T-helper 22 cell (primary cell): Measurements from ENCODE around the gene DST.
"Not testable (repeated sequence)": the region's sequence is repeated elsewhere in the genome, so short reads cannot be mapped to it uniquely, and the experiment has no call there.

Source experiments
- DNase-seq: peaks from one replicate; pipeline ENCODE4 v3.0.0-alpha.2; 2020; ENCODE audit warnings: low read depth

DST gene

DNA sequence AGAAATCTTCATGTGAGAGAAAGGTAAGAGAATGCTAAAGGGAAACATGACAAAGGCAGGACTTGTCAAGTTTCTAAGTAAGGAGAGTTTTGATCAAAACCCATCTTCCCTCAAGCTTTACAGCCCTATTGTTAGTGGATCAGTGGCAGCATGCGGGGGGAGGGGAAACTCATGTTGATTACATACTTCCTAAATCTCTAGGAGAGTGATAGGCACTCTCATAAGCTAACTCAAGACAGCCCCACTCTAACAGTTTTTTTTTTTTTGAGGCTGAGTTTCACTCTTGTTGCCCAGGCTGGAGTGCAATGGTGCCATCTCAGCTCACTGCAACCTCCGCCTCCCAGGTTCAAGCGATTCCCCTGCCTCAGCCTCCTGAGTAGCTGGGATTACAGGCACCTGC, 18.6 kb upstream of the DST start:
- not testable (repeated sequence) for DNase-seq

GRCh38 chr6:56660381-56660730, 17.7 kb upstream of the DST start:
- DNase-seq: no peak

DNA sequence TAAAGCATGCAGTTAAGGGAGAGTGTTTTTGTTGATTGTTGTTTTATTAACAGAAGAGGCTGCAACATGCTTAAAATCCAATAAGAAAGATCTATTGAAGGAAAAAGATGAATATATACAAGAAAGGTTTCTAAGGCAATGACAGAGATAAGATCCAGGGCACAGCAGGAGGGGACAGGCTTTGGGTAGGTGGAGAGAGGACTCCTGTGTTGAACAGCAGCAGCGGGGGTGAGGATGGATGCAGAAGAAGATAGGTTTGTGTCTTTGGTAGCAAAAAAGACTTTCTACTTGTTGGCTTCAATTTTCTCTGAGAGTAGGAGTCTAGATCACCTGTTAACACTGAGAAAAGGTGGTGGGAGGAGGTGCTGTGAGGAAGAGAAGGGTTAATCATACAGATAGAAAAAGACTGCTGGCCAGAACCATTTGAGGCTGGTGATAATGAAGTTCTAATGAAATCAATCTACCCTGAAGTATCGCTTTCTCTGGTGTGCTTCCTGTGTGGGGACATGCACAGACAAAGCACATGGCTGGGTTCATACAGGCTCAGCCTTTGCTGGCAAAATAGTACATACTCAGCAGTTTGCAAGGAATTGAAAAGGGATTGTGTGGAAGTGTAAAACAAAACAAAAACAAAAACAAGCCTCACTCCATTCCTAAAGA, 17.2 kb upstream of the DST start:
- no peak for DNase-seq

DNA sequence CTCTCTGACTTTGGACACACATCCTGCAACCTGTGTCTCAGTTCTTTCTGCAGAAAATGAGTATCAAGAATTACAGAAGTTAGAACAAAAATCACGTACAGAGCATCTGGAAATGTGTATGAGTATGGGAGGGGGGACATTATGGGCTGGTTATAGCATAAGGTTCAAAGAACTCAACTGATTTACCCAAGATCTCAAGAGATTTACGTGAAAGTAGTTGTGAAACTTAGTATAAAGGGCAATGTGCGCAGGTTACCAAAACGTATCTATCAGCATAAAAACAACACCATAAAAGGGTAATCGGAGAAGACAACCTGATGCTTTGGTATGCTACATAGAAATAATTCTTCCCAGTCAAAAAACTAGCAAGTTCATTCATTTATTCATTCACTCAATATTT, 15.6 kb upstream of the DST start:
- no peak for DNase-seq

- no peak for DNase-seq
Measured at GRCh38 chr6:56657354-56657753, 14.7 kb upstream of the DST start.

- DNase-seq: no peak
Measured at GRCh38 chr6:56656466-56656865, 13.8 kb upstream of the DST start.

DNA sequence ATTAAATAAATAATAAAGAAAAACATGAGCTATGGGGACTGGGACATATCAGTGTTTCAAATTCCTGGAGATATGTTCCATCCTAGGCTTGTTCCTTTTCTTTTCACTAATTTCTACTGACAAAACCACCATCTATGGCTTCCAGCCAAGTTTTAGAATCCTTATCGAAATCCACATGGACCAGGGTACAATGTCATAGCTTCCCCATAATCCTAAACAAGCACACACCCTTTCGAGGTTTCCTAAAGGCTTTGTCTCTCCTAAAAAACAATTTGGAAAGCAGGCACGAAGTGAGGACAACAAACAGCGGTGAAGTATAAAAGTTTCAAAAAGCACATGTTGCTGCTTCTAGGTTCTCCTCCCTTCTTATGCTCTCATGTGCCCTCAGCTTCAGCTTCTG, 13.3 kb upstream of the DST start:
- DNase-seq: no peak

DNA sequence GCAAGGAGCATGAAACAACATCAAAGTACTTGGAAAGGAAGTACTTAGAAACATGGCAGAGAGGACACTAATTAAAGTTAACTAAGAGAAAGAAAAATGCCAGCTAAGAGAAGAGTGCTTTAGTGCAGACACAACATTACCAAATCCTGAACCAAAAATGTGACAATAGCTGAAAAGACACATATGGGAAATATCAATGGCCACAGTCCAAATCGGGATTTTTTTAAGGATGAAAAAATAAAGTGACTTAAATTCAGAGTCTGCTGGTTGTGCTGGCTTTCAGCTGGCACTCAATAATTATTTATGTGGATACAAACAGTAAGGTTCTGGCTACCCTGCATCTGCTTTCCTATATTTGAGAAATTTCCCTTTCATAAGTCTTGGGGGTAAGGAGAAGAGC, 12.6 kb upstream of the DST start:
- no peak for DNase-seq

- DNase-seq: no peak
Measured at GRCh38 chr6:56652994-56653393, 10.3 kb upstream of the DST start.

DNA sequence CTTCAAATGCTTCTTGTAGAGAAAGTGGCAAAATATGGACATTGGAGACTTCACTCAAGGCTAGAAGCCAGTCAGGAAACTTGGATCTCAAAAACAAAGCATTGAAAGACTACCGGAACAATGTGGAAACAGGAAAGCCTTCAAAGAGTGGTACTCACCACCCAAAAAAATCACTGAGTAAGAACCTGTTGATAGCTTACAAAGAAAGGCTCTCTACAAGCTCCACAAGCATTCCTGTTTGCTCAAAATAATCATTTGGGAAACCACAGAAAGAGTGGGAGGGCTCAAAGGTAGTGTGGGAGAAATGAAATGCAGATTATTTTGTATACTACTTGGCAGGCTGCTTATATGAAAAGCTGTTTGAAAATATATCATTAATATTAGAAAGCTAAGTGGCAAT, 9.5 kb upstream of the DST start:
- no peak for DNase-seq

DNA sequence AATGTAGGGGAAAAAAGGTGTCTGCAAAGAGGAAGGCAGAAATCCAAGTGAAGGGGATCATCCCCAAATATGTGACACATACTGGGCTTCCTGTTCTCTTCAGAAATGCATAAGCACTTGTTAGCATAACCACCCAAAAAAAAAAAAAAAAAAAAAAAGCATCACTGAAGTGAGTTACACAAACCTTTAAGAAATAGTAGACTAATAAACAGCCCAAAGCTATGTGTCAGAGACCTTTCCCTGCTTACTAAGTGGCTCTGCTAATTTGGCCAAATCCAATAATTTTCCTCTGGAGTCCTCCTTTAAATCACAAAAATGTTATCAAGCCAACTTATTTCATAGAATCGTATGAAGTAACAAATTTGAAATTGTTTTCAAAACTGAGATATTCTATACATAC, 7.5 kb upstream of the DST start:
- no peak for DNase-seq

DNA sequence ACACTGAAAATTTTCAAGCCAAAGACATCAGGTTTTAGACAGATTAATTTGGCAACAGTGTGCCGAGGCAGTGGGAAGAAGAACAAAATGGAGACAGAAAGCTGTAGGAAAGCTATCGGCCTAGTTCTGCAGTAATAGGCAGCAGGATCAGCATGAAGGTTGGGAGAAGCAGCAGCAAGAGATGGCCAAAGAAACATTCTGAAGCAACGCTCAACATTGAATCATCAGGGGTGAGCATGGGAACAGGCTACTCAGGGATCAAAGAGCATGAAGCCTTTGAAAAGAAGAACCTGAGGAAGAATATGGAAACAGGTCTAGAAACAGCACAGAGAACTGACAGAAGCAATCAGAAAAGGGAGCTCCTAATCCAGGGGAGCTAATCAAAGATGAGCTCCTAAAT, 7.1 kb upstream of the DST start:
- DNase-seq: no peak

- no peak for DNase-seq
Measured at GRCh38 chr6:56649053-56649769, 6.5 kb upstream of the DST start.

- no peak for DNase-seq
Measured at GRCh38 chr6:56647172-56647762, 4.6 kb upstream of the DST start.

DNA sequence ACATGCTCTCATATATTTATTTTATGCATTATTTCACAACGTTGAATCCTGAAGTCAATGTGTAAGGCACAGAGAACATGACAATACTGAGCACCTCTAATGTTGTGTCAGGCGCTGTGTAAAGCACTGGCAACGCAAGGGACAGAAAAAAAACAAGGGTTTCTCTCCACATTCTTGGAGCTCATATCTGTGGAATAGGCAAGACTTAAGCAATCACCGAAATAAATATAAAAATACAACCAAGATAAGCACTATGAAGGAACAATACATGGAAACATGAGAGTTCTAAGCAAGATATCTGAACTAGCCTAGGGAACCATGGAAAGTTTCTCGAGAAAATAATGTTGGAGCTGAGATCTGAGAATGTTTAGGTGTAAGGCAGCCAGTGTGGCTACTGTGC, 1.7 kb upstream of the DST start:
- DNase-seq: no peak

- no peak for DNase-seq
Measured at GRCh38 chr6:56643379-56644089, 845 bp upstream of the DST start.

DNA sequence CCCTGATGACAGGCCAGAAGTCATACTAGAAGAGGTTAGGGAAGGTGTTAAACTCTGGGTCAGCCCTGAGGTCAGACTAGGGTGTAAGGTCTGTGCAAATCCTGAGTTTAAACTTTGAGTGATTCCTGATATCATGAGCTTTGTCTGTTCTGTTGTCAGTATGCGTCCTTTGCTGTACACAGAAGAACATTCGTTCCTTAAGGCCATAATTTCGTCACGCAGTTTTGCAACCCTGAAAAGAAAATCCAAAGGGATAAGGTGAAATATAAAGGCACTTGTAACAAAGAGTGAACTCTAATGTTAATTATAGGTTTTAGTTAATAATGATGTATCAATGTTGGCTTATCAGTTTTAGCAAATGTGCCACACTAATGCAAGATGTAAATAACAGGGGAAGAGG, 2.3 kb downstream of the DST start:
- DNase-seq: no peak

GRCh38 chr6:56638760-56639159, 3.9 kb downstream of the DST start:
- DNase-seq: no peak

- DNase-seq: no peak
Measured at GRCh38 chr6:56637640-56638039, 5.0 kb downstream of the DST start.

DNA sequence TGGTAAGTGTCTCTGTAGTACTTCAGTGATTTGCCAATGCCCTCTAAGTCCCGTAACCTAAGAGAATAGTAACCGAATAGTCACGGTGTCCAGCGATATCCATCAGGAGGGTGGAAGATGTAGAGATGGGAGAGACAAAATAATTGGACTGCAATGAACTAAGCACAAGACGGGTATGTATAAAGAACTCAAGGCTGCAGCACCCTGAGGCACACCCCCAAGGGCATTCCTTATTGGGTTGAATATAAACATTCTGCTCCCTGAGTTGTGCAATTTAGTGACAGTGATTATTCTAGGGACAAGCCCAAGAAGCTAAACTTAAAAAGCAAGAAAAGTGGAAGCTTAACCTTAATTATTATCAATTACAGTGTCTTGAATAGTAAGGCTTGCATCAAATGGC, 14.6 kb downstream of the DST start:
- no peak for DNase-seq

DNA sequence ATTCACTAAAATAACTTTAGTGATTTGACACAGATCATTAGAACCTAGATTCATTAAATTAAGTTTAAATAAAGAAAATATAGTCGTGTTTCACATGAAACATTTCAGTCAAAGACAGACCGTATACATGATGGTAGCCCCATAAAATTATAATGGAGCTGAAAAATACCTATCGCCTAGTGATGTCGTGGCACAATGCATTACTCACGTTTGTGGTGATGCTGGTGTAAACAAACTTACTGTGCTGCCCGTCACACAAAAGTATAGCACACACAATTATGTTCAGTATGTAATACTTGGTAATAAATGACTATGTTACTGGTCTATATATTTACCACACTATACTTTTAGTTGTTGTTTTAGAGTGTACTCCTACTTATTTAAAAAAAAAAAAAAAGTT, 17.3 kb downstream of the DST start:
- DNase-seq: no peak

DNA sequence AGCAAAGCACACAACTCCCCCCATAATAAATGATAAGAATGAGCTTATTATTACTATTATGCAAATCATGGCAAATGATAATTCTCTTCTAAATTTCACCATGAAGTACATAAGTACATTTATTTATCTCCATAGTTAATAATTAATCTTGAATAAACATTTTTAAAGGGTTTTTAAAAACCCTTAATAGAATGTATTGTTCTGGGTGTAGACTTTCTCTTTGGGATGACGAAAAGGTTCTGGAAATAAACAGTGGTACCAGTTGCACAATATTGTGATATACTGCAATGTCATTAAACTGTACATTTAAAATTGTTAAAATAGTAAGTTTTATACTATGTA, 18.0 kb downstream of the DST start:
- DNase-seq: no peak

- no peak for DNase-seq
Measured at GRCh38 chr6:56624046-56624727, 18.5 kb downstream of the DST start.
